K562 (cell line): Measurements from ENCODE around the gene LIFR. TPM values are rescaled to one million over a fixed set of nuclear protein-coding genes. Genes with fewer than 3 reads are reported as not detected.

Experiments
- ATAC-seq: fragments of 200-7000 bp; cut with Tn5 transposase; 3 replicates; pipeline ENCODE4 v1.9.1; 2020; ENCODE audit warnings: moderate library complexity
- BruUV-seq: library from RNA; stranded (reverse); fragments of 400-500 nt; replicated peaks from 2 replicates; lab custom pipeline; 2021; lab: Mats Ljungman, UMichigan
- CTCF ChIA-PET: fragments of 300-600 bp; formaldehyde crosslinking; extraction: SDS; loops from one replicate; lab custom pipeline; 2021; ENCODE audit warnings: low intra/inter-chr PET ratio; lab: Yijun Ruan, JAX
- POLR2A ChIA-PET: fragments of 300-600, 350-650 bp; sonication (Branson Sonifier 250); formaldehyde crosslinking; extraction: SDS; loops from one replicate; lab custom pipeline; 2021; ENCODE audit warnings: antibody characterized with exemption, inconsistent platforms; lab: Yijun Ruan, JAX
- DNase-seq, 4 experiments: peaks; one replicate each; pipeline versions ENCODE4 v3.0.0 to v3.0.0-alpha.2; 2011 to 2018; ENCODE audit warnings: low spot score in 3 of 4, mixed read lengths in 3 of 4; ENCODE audit errors: extremely low read depth in 1 of 4
- FAIRE-seq: peaks from 2 replicates; lab custom pipeline; 2011; peaks lifted over from hg19 to GRCh38; lab: Jason Lieb, UNC
- H2AFZ ChIP-seq: 2 replicates; pipeline ENCODE4 v1.6.0; 2011; ENCODE audit warnings: low read depth, low read length, control low read depth, inconsistent platforms
- H3K27ac ChIP-seq: fragments of 200-600 bp; 3 replicates; pipeline ENCODE4 v1.8.0; 2011; ENCODE audit warnings: low read depth, mild to moderate bottlenecking, control low read depth, inconsistent platforms, low read length, moderate library complexity, mixed read lengths; ENCODE audit errors: extremely low read depth
- H3K27me3 ChIP-seq, 2 experiments: fragments of 300-600 bp in 1 of 2; 2 replicates in 1 of 2; 3 replicates in 1 of 2; pipeline versions ENCODE4 v1.6.0 to v1.8.0; 2011; ENCODE audit warnings: inconsistent platforms in 2 of 2, low read length in 2 of 2, mild to moderate bottlenecking in 1 of 2, mixed read lengths in 1 of 2, moderate library complexity in 1 of 2; ENCODE audit not compliant: control insufficient read depth in 2 of 2, insufficient read depth in 2 of 2
- H3K36me3 ChIP-seq: fragments of 300-600 bp; 3 replicates; pipeline ENCODE4 v1.8.0; 2011; ENCODE audit warnings: mild to moderate bottlenecking, low read length, inconsistent platforms; ENCODE audit not compliant: control insufficient read depth, insufficient read depth
- H3K4me1 ChIP-seq, 2 experiments: fragments of 200-600 bp in 1 of 2; replicated peaks in 1 of 2; 2 replicates in 1 of 2; 3 replicates in 1 of 2; pipeline versions ENCODE4 v1.5.1 to v1.8.0; 2011; ENCODE audit warnings: inconsistent platforms in 2 of 2, low read length in 2 of 2, mild to moderate bottlenecking in 1 of 2, mixed read lengths in 1 of 2, moderate library complexity in 1 of 2; ENCODE audit not compliant: control insufficient read depth in 2 of 2, insufficient read depth in 2 of 2
- H3K4me2 ChIP-seq: 2 replicates; pipeline ENCODE4 v1.6.1; 2011; ENCODE audit warnings: low read length, control low read depth, inconsistent platforms, mixed read lengths; ENCODE audit not compliant: insufficient read depth
- H3K4me3 ChIP-seq: fragments of 200-600 bp; sonication (generic), shearing (Covaris generic); 2 replicates; pipeline ENCODE4 v1.5.1; 2016; ENCODE audit warnings: control low read depth, inconsistent platforms
- H3K79me2 ChIP-seq: fragments of 200-600 bp; 3 replicates; pipeline ENCODE4 v1.8.0; 2011; ENCODE audit warnings: low read length, inconsistent platforms; ENCODE audit not compliant: control insufficient read depth, insufficient read depth
- H3K9ac ChIP-seq, 2 experiments: 2 replicates each; pipeline versions ENCODE4 v1.6.0 to v1.6.1; 2011; ENCODE audit warnings: low read depth in 2 of 2, low read length in 2 of 2, control low read depth in 1 of 2, inconsistent platforms in 1 of 2, mild to moderate bottlenecking in 1 of 2, mixed read lengths in 1 of 2; ENCODE audit not compliant: insufficient read depth in 1 of 2
- H3K9me1 ChIP-seq: one replicate; pipeline ENCODE4 v1.6.0; 2011; ENCODE audit warnings: inconsistent platforms, mild to moderate bottlenecking, low read length, moderate library complexity; ENCODE audit not compliant: control insufficient read depth, insufficient read depth
- H3K9me3 ChIP-seq: replicated peaks from 2 replicates; pipeline ENCODE4 v1.5.1; 2011; ENCODE audit warnings: low read depth, low read length, inconsistent platforms; ENCODE audit not compliant: control insufficient read depth, insufficient read depth
- H4K20me1 ChIP-seq: replicated peaks from 2 replicates; pipeline ENCODE4 v1.6.1; 2011; ENCODE audit warnings: low read length, inconsistent platforms, mixed read lengths; ENCODE audit not compliant: control insufficient read depth, insufficient read depth
- FOXP4 ChIP-seq: sonication (generic); formaldehyde crosslinking; IDR thresholded peaks from 2 replicates; pipeline ENCODE4 v1.8.0; 2022; ENCODE audit warnings: mild to moderate bottlenecking, missing genetic modification reagents, borderline replicate concordance
- ID3 ChIP-seq, 2 experiments: fragments of 250-450 bp in 1 of 2; fragments of 450-650 bp in 1 of 2; sonication (Bioruptor Pico) in 1 of 2; IDR thresholded peaks; 2 replicates each; pipeline versions ENCODE4 v1.6.1 to v1.8.0; 2016 to 2021; ENCODE audit warnings: mild to moderate bottlenecking in 2 of 2, moderate library complexity in 2 of 2, missing compliant biosample characterization in 1 of 2, missing genetic modification characterization in 1 of 2
- MAFF ChIP-seq: IDR thresholded peaks from 2 replicates; pipeline ENCODE4 v1.6.1; 2012; ENCODE audit warnings: low read length, improper control_type of control experiment
- PBX2 ChIP-seq, 2 experiments: IDR thresholded peaks in 1 of 2; conservative IDR thresholded peaks in 1 of 2; 2 replicates each; pipeline ENCODE4 v1.6.1; 2016; ENCODE audit warnings: low read depth in 2 of 2, mild to moderate bottlenecking in 1 of 2, missing compliant biosample characterization in 1 of 2, missing genetic modification characterization in 1 of 2, moderate library complexity in 1 of 2
- PKNOX1 ChIP-seq: fragments of 450-650 bp; IDR thresholded peaks from 2 replicates; pipeline ENCODE4 v1.6.1; 2016
- PTRF ChIP-seq: fragments of 450-650 bp; IDR thresholded peaks from 2 replicates; pipeline ENCODE4 v1.6.1; 2016; ENCODE audit warnings: mild to moderate bottlenecking, missing genetic modification characterization, missing compliant biosample characterization
- RBM17 ChIP-seq: fragments of 200-400 bp; formaldehyde crosslinking; IDR thresholded peaks from 2 replicates; pipeline ENCODE4 v1.6.1; 2017; ENCODE audit warnings: low read depth, mild to moderate bottlenecking, low read length, borderline replicate concordance
- RFX5 ChIP-seq: IDR thresholded peaks from 2 replicates; pipeline ENCODE4 v1.6.1; 2011; ENCODE audit warnings: low read depth, mild to moderate bottlenecking, improper control_type of control experiment, low read length
- SFPQ ChIP-seq: fragments of 200-400 bp; formaldehyde crosslinking; IDR thresholded peaks from 2 replicates; pipeline ENCODE4 v1.6.1; 2017; ENCODE audit warnings: mild to moderate bottlenecking, low read depth, low read length, moderate library complexity
- ZFP1 ChIP-seq: fragments of 450-650 bp; formaldehyde crosslinking; IDR thresholded peaks from 2 replicates; pipeline ENCODE4 v1.4.0; 2020; ENCODE audit warnings: mild to moderate bottlenecking, mixed read lengths
- WGBS: fragments of 100-300 bp; shearing (Covaris generic); methylation state at CpG from one replicate; pipeline ENCODE4 v1.1.6; 2016; ENCODE audit warnings: low coverage, mixed read lengths; ENCODE audit not compliant: insufficient coverage; ENCODE audit errors: missing lambda C conversion rate; 5-methylcytosine and 5-hydroxymethylcytosine counted together
- in situ Hi-C: fragments of 300-500 bp; cut with MboI; formaldehyde crosslinking; loops from 4 replicates; pipeline ENCODE4 v1.15.0; 2018; ENCODE audit warnings: inconsistent platforms, mixed read lengths
- intact Hi-C: fragments of 100-400 bp; cut with micrococcal nuclease; formaldehyde crosslinking; loops from 2 replicates; pipeline ENCODE4 v1.14.2; 2022
- polyA plus RNA-seq, 8 experiments: library from polyadenylated mRNA; depleted of rRNA in 4 of 8; stranded (reverse) in 5 of 8; unstranded in 3 of 8; fragments of >200 nt; fragmentation: Nextera tagmentation in 2 of 8; fragmentation: Illumina TruSeq in 1 of 8; extraction: Ambion mirVana in 2 of 8; extraction: Trizol in 1 of 8; gene quantifications; 2 replicates each; pipeline versions ENCODE4 v1.2.1 to v1.2.3, GENCODE V29; 2011 to 2014; ENCODE audit warnings: inconsistent platforms in 1 of 8, missing spikeins in 1 of 8
- total RNA-seq, 7 experiments: library from RNA; depleted of rRNA in 6 of 7; stranded (reverse); fragments of >200 nt in 6 of 7; fragmentation: Illumina TruSeq in 2 of 7; extraction: Trizol in 2 of 7; gene quantifications; 2 replicates each; pipeline versions ENCODE4 v1.2.1 to v1.2.3, GENCODE V29; 2011 to 2021; ENCODE audit warnings: low replicate concordance in 1 of 7

LIFR gene
- total and polyA plus RNA-seq, 9 of the 15 experiments (the other 6 are each of a cell fraction or from before 2014, with no cell fraction given), result 0.43 to 5.7 (median 3.3) TPM

- in situ Hi-C loops, result no loop called here
- peak; percentile 10; the same call in 2 of the 3 replicates for ATAC-seq
- Histone ChIP-seq H4K20me1 (no peaks in the 10 kb centered on the region), H3K4me3 (no peak overlapping the region), H3K9me1 (no peaks in the 10 kb centered on the region), H3K9me3 (no peaks in the 10 kb centered on the region), H3K4me1 (peaks cover 0 to 6% of the 10 kb centered on the region in 2 experiments; a peak in 1 of 5 replicates), H3K27ac (no peak overlapping the region), H3K36me3 (no peaks in the 10 kb centered on the region), H3K4me2 (no peak overlapping the region), H2AFZ (peak overlapping the region; percentile 20; the same call in 1 of the 2 replicates), H3K27me3 (peaks cover 1 to 40% of the 10 kb centered on the region in 2 experiments; a peak in 4 of 5 replicates), H3K79me2 (no peaks in the 10 kb centered on the region), H3K9ac (peak overlapping the region in 1 of 2 experiments; percentile 67; a peak in 2 of 4 replicates)
- FAIRE-seq, result no peak
- ChIA-PET CTCF (interaction anchor here (0.6 kb wide), 1 partner anchor 1115 kb away, joined by 3 read pairs; no protein-coding TSS in a partner anchor), POLR2A (interaction anchor here (0.6 to 0.7 kb wide), 2 partner anchors 212 to 240 kb away, joined by 3 read pairs; no protein-coding TSS in a partner anchor)
- WGBS, result 15% methylated on average over 22 of the region's 24 CpGs
- intact Hi-C loops, result loop anchor here (10.0 kb wide), 1 partner anchor 639 kb away; no protein-coding TSS in a partner anchor
- peak in 1 of 4 experiments; percentile 23 for DNase-seq
- no TSS peak for BruUV-seq
- TF ChIP-seq SFPQ (no peak), FOXP4 (no peak), RBM17 (no peak), MAFF (no peak), ZFP1 (CRISPR knock-in tag) (no peak), ID3 (CRISPR knock-in tag; IDR thresholded peaks at IDR 0.05) (no peak), ID3 (tag; IDR thresholded peaks at IDR 0.05) (no peak), RFX5 (no peak), PKNOX1 (peak; percentile 88), PBX2 (CRISPR knock-in tag; IDR thresholded peaks at IDR 0.05; ENCODE audit: low read depth) (no peak), PBX2 (tag; conservative IDR thresholded peaks at IDR 0.05; ENCODE audit: low read depth) (peak; percentile 45; the same call in 1 of the 2 replicates), PTRF (tag) (no peak)
These were observed 110.9 kb downstream of the LIFR start for GRCh38 chr5:38445374-38446028.
